HL-60 (cell line): ENCODE results near the gene CNOT11.

ENCODE experiments used
- DNase-seq, 2 experiments: peaks; one replicate each; pipeline ENCODE4 v3.0.0-alpha.2; 2010 to 2020; ENCODE audit warnings: low read depth in 1 of 2, low spot score in 1 of 2
- H3K27ac ChIP-seq: fragments of 250-450 bp; sonication (Bioruptor Pico); replicated peaks from 2 replicates; pipeline ENCODE4 v1.5.1; 2020; ENCODE audit warnings: mild to moderate bottlenecking, moderate library complexity
- H3K27me3 ChIP-seq: fragments of 250-450 bp; sonication (Bioruptor Pico); 2 replicates; pipeline ENCODE4 v1.5.1; 2021; ENCODE audit warnings: mild to moderate bottlenecking, moderate library complexity; ENCODE audit not compliant: insufficient read depth, poor library complexity, severe bottlenecking
- H3K4me3 ChIP-seq: replicated peaks from 2 replicates; pipeline ENCODE4 v1.5.1; 2011; ENCODE audit warnings: mild to moderate bottlenecking, control low read depth, low read length; ENCODE audit not compliant: insufficient read depth
- GABPA ChIP-seq: IDR thresholded peaks from 2 replicates; pipeline ENCODE4 v1.6.1; 2012; ENCODE audit warnings: low read depth
- POLR2AphosphoS5 ChIP-seq: IDR thresholded peaks from 2 replicates; pipeline ENCODE4 v1.6.1; 2012; ENCODE audit warnings: low read depth
- SPI1 ChIP-seq: IDR thresholded peaks from 2 replicates; pipeline ENCODE4 v1.6.1; 2012; ENCODE audit warnings: low read depth, mild to moderate bottlenecking, borderline replicate concordance
- TF ChIP-seq, protein P1 (sequence below): IDR thresholded peaks from 2 replicates; pipeline ENCODE4 v1.6.1; 2012; ENCODE audit warnings: low read depth; ENCODE audit not compliant: insufficient replicate concordance
- TF ChIP-seq, protein P2 (sequence below): IDR thresholded peaks from one replicate; pipeline ENCODE4 v1.5.1; 2011; ENCODE audit warnings: low read length, control low read depth, inconsistent platforms; ENCODE audit not compliant: insufficient read depth

CNOT11 gene

DNA sequence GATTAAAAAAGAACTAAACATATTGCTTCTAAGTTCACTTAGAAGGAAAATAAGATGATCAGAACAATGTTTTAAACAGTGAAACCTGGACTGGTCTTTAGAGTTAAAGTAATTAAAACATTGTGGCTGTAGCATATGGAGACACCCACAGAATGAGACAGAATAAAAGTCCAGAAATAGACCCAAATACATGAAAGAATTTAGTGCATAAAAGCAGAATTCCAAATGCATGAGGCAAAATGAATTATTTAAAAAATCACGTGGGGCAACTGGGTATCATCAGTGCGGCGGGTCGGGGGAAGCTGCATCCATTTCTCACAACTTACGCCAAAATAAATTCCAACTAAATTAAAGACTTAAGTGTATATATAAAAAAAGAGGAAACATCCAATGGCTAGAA is 43.7 kb downstream of the CNOT11 start:
- TF ChIP-seq SPI1 (no peak), POLR2AphosphoS5 (no peak), GABPA (no peak)
- TF ChIP-seq, protein P1, sequence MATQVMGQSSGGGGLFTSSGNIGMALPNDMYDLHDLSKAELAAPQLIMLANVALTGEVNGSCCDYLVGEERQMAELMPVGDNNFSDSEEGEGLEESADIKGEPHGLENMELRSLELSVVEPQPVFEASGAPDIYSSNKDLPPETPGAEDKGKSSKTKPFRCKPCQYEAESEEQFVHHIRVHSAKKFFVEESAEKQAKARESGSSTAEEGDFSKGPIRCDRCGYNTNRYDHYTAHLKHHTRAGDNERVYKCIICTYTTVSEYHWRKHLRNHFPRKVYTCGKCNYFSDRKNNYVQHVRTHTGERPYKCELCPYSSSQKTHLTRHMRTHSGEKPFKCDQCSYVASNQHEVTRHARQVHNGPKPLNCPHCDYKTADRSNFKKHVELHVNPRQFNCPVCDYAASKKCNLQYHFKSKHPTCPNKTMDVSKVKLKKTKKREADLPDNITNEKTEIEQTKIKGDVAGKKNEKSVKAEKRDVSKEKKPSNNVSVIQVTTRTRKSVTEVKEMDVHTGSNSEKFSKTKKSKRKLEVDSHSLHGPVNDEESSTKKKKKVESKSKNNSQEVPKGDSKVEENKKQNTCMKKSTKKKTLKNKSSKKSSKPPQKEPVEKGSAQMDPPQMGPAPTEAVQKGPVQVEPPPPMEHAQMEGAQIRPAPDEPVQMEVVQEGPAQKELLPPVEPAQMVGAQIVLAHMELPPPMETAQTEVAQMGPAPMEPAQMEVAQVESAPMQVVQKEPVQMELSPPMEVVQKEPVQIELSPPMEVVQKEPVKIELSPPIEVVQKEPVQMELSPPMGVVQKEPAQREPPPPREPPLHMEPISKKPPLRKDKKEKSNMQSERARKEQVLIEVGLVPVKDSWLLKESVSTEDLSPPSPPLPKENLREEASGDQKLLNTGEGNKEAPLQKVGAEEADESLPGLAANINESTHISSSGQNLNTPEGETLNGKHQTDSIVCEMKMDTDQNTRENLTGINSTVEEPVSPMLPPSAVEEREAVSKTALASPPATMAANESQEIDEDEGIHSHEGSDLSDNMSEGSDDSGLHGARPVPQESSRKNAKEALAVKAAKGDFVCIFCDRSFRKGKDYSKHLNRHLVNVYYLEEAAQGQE = no peak
- TF ChIP-seq, protein P2, sequence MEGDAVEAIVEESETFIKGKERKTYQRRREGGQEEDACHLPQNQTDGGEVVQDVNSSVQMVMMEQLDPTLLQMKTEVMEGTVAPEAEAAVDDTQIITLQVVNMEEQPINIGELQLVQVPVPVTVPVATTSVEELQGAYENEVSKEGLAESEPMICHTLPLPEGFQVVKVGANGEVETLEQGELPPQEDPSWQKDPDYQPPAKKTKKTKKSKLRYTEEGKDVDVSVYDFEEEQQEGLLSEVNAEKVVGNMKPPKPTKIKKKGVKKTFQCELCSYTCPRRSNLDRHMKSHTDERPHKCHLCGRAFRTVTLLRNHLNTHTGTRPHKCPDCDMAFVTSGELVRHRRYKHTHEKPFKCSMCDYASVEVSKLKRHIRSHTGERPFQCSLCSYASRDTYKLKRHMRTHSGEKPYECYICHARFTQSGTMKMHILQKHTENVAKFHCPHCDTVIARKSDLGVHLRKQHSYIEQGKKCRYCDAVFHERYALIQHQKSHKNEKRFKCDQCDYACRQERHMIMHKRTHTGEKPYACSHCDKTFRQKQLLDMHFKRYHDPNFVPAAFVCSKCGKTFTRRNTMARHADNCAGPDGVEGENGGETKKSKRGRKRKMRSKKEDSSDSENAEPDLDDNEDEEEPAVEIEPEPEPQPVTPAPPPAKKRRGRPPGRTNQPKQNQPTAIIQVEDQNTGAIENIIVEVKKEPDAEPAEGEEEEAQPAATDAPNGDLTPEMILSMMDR = no peak
- H3K27ac ChIP-seq = no peak overlapping the region
- H3K4me3 ChIP-seq = no peak overlapping the region
- DNase-seq = no peak
- H3K27me3 ChIP-seq = no peaks in the 10 kb centered on the region

DNA sequence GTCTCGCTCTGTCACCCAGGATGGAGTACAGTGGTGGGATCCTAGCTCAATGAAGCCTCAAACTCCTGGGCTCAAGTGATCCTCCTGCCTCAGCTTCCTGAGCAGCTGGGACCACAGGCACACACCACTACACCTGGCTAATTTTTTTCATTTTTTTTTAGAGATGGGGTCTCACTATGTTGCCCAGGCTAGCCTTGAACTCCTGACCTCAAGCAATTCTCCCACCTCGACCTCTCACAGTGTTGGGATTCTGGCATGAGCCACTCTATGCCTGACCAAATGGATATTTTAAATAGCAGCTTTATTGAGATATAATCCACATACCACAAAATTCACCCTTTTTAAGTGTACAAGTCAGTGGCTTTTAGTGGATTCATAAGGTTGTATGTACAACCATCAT is 44.7 kb downstream of the CNOT11 start:
- no peak for TF ChIP-seq POLR2AphosphoS5
- TF ChIP-seq, protein P1 = no peak
- TF ChIP-seq, protein P2 = no peak
- TF ChIP-seq SPI1 = no peak
- no peak for TF ChIP-seq GABPA
- Histone ChIP-seq H3K27me3 (no peaks in the 10 kb centered on the region), H3K4me3 (no peak overlapping the region), H3K27ac (no peak overlapping the region)
- no peak for DNase-seq

DNA sequence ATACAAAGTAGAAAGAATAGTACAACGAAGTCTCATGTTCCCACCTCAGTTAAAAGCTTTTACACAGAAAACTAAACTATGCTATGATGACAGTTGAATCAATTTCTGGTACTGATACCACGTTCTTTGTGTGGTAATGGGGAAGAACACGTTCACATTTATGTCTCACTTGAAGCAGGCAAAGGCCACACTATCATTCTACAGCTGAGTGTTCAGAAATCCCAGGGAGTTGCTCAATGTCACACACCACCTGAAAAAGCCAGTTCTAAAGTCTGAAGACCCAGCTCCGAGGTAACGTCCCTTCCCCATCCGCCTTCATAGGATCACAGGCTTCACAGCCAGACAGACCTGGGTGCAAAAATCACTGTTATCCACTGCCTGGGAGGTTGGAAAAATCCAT is 46.9 kb downstream of the CNOT11 start:
- Histone ChIP-seq H3K27ac (no peak overlapping the region), H3K27me3 (no peaks in the 10 kb centered on the region), H3K4me3 (no peak overlapping the region)
- TF ChIP-seq GABPA (no peak), SPI1 (no peak), POLR2AphosphoS5 (no peak)
- TF ChIP-seq, protein P2 = no peak
- TF ChIP-seq, protein P1 = no peak
- DNase-seq = no peak
